Nephron progenitor cell (in vitro differentiated cells): Measurements from ENCODE around the gene WWTR1.
A peak's percentile ranks its signal among the peaks of the same experiment; 100 is the strongest.

Source experiments
- DNase-seq: peaks from one replicate; pipeline ENCODE4 v3.0.0; 2021
- H3K27ac Mint-ChIP-seq: 2 replicates; pipeline ENCODE4 v1.8.0; 2021; ENCODE audit warnings: mild to moderate bottlenecking, moderate library complexity, mixed read lengths
- H3K27me3 Mint-ChIP-seq: 2 replicates; pipeline ENCODE4 v1.8.0; 2021; ENCODE audit warnings: mild to moderate bottlenecking, low read depth, mixed read lengths; ENCODE audit not compliant: poor library complexity
- H3K36me3 Mint-ChIP-seq: 2 replicates; pipeline ENCODE4 v1.8.0; 2021; ENCODE audit warnings: low read depth, mixed read lengths
- H3K4me1 Mint-ChIP-seq: 2 replicates; pipeline ENCODE4 v1.8.0; 2021; ENCODE audit warnings: mixed read lengths
- H3K4me3 Mint-ChIP-seq: 2 replicates; pipeline ENCODE4 v1.8.0; 2021; ENCODE audit warnings: mild to moderate bottlenecking, moderate library complexity, mixed read lengths
- H3K9me3 Mint-ChIP-seq: 2 replicates; pipeline ENCODE4 v1.8.0; 2021; ENCODE audit warnings: mild to moderate bottlenecking, moderate library complexity, mixed read lengths
- TF ChIP-seq, protein P1 (sequence below): fragments of 200-600 bp; sonication (generic); IDR thresholded peaks from 2 replicates; pipeline ENCODE4 v1.5.0; 2021; ENCODE audit warnings: antibody characterized with exemption

WWTR1 gene

DNA sequence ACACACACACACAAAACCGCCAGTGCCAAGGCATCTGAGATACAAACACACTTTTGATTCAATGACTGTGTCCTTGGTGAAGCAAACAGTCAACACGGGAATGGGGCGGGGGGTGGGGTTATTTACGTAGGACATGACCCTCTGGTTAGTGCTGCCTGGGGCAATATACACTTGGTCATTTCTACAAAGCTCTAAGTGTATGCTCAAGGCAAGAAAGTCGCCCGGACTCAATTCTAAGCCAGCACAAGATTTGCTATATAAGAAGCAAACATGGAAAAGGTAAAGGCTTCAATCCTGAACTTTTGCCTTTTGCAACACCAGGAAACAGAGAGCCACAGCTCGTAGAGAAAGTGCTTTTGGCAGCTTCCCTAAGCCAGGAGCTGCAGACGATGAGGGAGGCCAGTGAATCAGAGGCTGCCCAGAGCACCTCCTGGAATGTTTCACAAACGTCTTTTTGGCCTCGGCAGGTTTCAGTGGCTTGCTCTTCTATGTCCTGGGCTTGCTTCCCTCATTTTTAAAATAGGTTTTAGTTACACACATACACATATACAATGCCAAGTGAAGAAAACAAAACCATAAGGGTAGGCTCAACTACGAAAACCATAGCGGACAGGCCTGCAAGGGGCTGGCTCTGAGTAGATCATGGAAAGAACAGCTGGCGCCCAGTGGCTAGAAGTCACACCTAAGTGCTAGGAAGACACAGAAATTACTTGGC lies 109.7 kb downstream of the WWTR1 start:
- Mint-ChIP-seq H3K9me3 (no peaks in the 10 kb centered on the region), H3K4me1 (peaks cover 60% of the 10 kb centered on the region), H3K27ac (peak overlapping the region; percentile 84), H3K4me3 (no peak overlapping the region), H3K27me3 (no peaks in the 10 kb centered on the region), H3K36me3 (no peaks in the 10 kb centered on the region)
- TF ChIP-seq, protein P1, sequence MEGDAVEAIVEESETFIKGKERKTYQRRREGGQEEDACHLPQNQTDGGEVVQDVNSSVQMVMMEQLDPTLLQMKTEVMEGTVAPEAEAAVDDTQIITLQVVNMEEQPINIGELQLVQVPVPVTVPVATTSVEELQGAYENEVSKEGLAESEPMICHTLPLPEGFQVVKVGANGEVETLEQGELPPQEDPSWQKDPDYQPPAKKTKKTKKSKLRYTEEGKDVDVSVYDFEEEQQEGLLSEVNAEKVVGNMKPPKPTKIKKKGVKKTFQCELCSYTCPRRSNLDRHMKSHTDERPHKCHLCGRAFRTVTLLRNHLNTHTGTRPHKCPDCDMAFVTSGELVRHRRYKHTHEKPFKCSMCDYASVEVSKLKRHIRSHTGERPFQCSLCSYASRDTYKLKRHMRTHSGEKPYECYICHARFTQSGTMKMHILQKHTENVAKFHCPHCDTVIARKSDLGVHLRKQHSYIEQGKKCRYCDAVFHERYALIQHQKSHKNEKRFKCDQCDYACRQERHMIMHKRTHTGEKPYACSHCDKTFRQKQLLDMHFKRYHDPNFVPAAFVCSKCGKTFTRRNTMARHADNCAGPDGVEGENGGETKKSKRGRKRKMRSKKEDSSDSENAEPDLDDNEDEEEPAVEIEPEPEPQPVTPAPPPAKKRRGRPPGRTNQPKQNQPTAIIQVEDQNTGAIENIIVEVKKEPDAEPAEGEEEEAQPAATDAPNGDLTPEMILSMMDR = no peak
- DNase-seq = no peak

DNA sequence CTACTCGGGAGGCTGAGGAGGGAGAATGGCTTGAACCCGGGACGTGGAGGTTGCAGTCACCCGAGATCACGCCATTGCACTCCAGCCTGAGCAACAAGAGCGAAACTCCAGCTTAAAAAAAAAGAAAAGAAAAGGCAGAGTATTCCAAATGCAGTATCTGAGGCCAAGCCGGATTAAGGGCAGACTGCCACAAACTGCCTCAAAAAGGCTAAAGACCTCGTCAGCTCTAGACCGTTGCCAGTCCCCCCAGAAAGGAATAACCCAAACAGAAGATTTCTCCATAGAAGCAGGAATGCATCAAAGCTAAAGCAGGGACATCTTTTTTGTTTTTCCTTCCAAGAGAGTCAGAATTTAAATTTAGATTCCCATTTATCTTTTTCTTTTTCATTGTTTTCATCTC lies 110.4 kb downstream of the WWTR1 start:
- H3K9me3 Mint-ChIP-seq = peaks cover 3% of the 10 kb centered on the region
- TF ChIP-seq, protein P1 = no peak
- H3K4me3 Mint-ChIP-seq = no peak overlapping the region
- H3K4me1 Mint-ChIP-seq = peaks cover 58% of the 10 kb centered on the region
- DNase-seq = no peak
- peaks cover 6% of the 10 kb centered on the region for H3K36me3 Mint-ChIP-seq
- H3K27me3 Mint-ChIP-seq = no peaks in the 10 kb centered on the region
- H3K27ac Mint-ChIP-seq = peak overlapping the region; percentile 84

DNA sequence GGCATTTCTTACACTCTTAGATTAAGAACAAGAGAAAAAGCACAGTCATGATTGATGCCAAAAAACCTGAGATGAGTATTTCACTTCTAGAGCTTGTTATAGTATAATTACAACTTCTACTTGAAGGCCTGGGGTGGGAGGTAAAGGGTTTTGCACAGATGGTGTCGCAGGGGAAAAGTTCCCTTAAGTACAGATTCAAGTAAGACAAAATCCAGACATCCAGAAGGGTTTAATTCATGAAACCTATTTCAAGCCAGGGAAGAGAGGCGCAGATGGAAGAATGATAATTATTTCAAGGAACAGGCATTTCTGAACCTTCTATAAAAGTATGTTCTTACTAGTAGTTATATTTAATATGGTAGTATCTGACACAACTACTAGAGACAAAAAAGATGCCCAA lies 112.8 kb downstream of the WWTR1 start:
- no peaks in the 10 kb centered on the region for H3K27me3 Mint-ChIP-seq
- H3K9me3 Mint-ChIP-seq = peaks cover 3% of the 10 kb centered on the region
- no peak for DNase-seq
- TF ChIP-seq, protein P1 = no peak
- H3K4me3 Mint-ChIP-seq = no peak overlapping the region
- peaks cover 21% of the 10 kb centered on the region for H3K36me3 Mint-ChIP-seq
- peaks cover 57% of the 10 kb centered on the region for H3K4me1 Mint-ChIP-seq
- H3K27ac Mint-ChIP-seq = peak overlapping the region; percentile 65

DNA sequence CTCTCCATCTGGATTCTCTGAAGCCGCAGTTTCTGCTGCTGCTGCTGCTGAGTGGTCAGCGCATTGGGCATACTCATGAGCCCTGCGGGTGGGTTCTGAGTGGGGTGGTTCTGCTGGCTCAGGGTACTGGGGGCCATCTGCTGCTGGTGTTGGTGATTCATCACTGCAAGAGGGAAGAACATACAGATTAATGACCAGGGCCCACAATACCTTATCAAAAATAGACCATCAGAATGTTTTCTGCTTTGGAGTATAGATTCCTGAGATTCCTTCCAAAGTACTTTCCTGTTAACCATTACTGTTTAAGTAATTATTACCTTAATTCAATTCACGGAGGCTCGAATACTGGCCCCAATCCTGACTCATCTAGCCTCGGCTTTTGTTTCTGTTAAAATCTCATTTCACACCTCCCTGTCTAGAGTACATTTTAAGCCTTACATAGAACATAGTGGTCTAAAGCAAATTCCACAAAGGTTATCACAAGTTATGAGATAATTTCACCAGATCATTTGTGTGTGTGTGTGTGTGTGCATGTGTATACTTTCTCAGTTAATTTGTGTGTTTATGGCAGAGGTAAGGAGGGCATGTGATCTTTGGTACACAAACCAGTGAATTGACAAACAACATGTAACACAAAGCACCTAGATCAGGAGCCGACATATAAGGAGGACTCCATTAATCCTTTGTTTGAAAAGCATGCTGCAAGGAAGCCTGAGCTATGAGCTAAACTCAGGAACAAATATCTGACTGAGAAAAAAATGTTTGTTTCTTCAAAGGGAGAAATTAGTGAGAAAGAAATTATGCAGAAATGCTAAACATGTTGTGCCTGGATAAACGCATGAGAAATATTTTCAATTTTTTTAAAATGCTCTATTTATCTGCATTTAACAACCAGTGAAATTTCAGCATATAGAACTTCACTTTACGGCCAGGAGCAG lies 115.2 kb downstream of the WWTR1 start:
- no peak for DNase-seq
- H3K36me3 Mint-ChIP-seq = peaks cover 21% of the 10 kb centered on the region
- H3K27me3 Mint-ChIP-seq = no peaks in the 10 kb centered on the region
- peak overlapping the region; percentile 39 for H3K27ac Mint-ChIP-seq
- TF ChIP-seq, protein P1 = no peak
- H3K4me3 Mint-ChIP-seq = no peak overlapping the region
- peaks cover 55% of the 10 kb centered on the region for H3K4me1 Mint-ChIP-seq
- peaks cover 3% of the 10 kb centered on the region for H3K9me3 Mint-ChIP-seq

DNA sequence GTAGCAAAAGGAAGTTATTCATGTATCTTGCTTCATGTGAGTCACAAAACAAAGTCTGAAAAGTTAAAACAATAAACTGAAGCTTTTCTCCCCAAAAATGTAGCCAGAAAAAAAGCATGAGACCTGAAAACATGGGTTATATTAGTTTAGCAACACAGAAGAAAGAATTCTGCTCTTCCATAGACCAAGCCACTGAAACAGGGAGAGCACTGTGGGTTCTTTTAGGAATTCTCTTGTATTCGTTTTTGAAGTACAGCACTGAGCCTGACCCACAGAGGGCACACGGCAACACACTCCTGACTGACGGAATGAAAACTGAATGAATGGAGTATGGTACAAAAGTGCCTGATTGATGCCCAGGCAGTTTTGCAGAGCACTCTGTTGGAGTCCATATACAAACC lies 116.7 kb downstream of the WWTR1 start:
- Mint-ChIP-seq H3K36me3 (peaks cover 21% of the 10 kb centered on the region), H3K4me3 (no peak overlapping the region), H3K9me3 (peaks cover 3% of the 10 kb centered on the region), H3K27me3 (no peaks in the 10 kb centered on the region), H3K4me1 (peaks cover 60% of the 10 kb centered on the region), H3K27ac (no peak overlapping the region)
- TF ChIP-seq, protein P1 = no peak
- DNase-seq = no peak
